ENCODE measurements around the gene ZNF385C.

The ZNF385C gene

DNA sequence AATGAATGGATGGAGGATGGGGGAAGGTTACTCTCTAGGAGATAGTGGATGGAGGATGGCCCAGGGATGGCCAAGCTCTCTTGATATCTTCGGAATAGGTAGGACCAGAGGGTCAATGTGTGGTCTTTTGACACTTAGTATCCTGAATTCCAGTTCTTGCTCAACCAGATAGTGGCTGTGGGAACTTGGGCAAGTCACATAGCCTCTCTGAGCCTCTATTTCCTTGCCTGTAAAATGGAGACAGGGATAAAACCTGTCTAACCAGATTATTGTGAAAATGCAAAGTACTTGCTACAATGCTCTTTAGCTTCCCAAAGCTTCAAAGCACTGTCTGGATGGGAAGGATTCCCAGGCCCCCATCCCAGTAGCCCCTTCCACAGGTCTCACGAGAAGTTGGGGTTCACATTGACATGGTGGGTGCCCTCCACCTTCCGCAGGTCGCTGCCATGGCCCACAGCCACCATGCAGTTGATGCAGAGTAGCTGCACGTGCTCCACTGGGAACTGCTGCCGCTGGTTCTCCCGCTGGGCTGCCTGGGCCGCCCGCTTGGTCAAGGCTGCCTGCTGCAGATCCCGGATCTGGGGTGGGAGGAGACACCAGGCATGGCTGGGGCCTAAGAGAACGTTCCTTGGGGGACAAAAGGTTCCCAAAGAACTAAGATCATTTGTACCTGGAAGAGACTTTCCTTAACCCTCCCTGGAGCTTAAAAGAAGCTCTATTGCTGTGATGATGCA, 5.1 kb upstream of the ZNF385C start:
- Mint-ChIP-seq H3K4me3 (no peak overlapping the region), H3K36me3 (peaks cover 14% of the 10 kb centered on the region), H3K27me3 (no peaks in the 10 kb centered on the region), H3K27ac (no peak overlapping the region), H3K4me1 (peaks cover 24% of the 10 kb centered on the region), H3K9me3 (no peaks in the 10 kb centered on the region)
- ATAC-seq: no peak

DNA sequence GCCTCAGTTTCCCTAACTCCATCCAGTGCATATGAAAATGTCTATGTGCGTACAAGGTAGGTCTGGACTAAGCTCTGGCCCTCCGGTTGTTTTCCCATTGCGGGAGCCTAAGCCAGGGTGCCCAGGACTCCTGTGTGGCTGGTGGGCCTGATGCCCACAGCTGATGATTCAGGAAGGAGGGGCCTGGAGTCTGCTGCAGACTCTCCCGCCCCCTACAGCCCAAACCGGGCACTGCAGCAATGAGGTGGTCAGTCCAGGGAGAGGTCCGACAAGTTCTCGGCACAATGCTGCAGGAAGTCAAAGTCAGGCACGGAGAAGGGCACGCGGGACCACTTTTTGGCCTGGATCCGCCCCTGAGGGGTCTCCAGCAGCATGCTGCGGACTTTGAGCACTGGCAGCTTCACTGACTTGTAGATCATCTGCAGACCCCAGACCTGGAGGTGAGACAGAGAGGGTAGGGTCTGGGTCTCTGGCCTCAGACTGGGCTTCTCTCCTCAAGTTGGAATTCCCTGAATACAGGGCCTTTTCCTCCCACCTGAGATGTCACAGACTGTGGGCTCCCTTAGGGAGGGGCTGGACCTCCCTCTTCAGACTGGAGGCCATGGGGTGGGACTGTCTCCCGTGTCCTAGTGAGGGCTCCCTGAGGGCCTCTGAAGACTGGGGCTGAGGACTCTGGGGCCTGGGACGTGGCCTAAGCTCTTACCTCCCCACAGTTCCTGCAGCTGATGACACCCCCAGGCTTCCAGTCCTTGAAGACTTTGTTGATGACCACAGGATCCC, 3.4 kb upstream of the ZNF385C start:
- Mint-ChIP-seq H3K4me1 (peaks cover 28% of the 10 kb centered on the region), H3K27ac (no peak overlapping the region), H3K36me3 (peaks cover 14% of the 10 kb centered on the region), H3K27me3 (peaks cover 9% of the 10 kb centered on the region), H3K4me3 (no peak overlapping the region), H3K9me3 (no peaks in the 10 kb centered on the region)
- ATAC-seq: peak; percentile 65

DNA sequence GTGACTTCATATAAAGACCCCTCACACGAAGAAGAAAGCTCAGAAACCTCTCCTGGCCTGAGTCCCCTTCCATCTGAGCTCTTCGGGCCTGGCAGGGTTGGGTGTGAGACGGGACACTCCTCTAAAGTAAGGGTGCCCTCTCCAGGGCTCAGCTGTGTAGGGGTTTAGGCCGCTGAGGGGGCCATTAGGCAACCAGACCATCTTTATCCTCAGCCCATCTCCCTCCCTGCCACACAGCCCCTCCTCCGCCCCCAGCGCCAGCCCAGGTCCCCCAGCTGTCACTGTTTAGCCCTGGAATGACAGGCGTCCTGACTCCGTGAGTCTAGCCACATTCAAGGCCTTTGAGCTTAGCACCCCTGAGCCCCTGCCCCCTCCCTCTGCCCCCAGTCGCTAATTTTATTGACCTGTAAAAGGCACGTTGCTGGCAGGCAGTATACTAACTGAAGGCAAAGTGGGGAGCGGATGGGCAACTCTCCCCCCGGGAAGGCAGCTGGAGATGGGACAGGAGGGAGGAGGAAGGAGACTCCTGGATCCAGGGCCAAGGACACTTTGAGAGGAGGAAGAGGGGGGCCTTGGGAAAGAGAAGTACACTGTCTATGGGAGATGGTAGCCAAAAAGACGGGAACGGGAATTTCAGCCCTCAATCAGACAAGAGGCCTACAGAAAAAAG, 592 bp upstream of the ZNF385C start:
- Mint-ChIP-seq H3K36me3 (no peaks in the 10 kb centered on the region), H3K4me3 (no peak overlapping the region)

DNA sequence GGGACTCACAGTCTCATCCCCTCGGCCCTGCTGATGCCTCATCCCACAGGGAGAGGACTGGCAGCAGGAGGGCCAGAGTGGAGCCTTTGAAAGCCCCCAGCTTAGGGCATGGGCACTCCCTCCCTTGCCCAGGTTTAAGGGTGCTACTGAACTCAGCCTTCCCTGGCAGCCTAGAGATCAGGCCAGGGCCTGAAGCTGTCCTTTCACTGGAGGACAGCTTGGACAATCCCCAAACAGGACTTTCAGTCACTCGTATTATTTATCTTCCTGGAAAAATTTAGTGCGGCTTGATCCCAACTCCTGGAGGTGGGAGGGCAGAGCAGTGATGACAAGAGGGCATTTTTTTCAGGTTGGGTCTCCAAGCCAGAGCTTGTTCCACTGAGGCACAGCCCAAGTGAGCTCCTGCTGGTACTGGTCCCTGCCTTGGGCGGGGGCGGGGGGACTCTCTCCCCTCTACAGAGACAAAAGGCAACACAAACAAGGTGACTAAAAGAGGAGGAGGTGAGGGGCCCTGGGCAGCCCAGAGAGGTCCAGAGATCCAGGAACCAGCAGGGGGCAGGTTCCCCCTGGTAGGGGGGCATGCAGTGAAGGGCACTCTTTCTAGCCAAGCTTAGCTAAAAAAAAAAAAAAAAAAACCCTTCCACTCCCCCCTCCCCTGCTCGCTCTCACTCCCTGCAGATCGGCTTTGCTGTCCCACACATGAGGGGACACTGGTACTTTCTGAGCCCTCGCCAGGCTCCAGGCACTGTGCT, 1.7 kb downstream of the ZNF385C start:
- Mint-ChIP-seq H3K4me3 (no peak overlapping the region), H3K36me3 (no peaks in the 10 kb centered on the region), H3K4me1 (peaks cover 17% of the 10 kb centered on the region), H3K27ac (no peak overlapping the region), H3K27me3 (peaks cover 21% of the 10 kb centered on the region), H3K9me3 (no peaks in the 10 kb centered on the region)
- ATAC-seq: no peak

More for the DNA sequence above, 592 bp upstream of the ZNF385C start:
- Mint-ChIP-seq H3K4me1 (peaks cover 21% of the 10 kb centered on the region), H3K27me3 (peaks cover 17% of the 10 kb centered on the region), H3K27ac (no peak overlapping the region), H3K9me3 (no peaks in the 10 kb centered on the region)
- ATAC-seq: no peak

DNA sequence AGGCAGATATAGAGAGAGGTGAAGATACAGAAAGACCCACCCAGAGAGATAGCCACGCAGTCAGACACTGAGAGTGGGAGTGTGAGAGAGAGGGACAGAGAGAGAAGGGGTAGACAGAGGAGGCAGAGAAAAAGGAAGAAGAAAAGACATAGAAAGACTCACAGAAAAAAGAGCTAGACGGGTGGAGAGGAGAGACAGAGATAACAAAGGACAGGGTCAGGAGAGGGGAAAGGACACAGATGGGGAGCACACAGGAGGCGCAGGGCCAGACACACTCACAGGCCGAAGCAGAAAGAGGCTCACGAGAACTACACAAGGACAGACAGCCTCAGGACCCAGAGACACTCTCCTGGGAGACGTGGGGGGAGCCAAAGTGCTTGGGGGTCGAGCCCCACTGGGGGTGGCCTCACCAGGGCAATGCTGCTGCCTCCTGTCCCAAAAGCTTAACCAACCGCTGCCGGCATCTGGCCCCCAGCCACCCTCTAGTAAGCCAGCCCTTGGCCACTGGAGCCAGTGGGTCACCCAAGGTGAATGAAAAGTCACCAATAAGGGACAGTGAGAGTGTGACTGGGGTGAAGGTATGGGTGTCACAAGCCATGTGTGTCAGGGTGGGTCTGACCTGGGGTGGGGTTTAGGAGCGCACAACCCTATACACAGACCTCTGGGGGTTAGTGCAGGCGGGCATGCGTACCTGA, 3.8 kb downstream of the ZNF385C start:
- H3K27ac Mint-ChIP-seq: no peak overlapping the region
- no peaks in the 10 kb centered on the region for H3K9me3 Mint-ChIP-seq
- peaks cover 13% of the 10 kb centered on the region for H3K4me1 Mint-ChIP-seq
- no peak overlapping the region for H3K4me3 Mint-ChIP-seq
- peaks cover 21% of the 10 kb centered on the region for H3K27me3 Mint-ChIP-seq
- no peak for ATAC-seq
- H3K36me3 Mint-ChIP-seq: no peaks in the 10 kb centered on the region

DNA sequence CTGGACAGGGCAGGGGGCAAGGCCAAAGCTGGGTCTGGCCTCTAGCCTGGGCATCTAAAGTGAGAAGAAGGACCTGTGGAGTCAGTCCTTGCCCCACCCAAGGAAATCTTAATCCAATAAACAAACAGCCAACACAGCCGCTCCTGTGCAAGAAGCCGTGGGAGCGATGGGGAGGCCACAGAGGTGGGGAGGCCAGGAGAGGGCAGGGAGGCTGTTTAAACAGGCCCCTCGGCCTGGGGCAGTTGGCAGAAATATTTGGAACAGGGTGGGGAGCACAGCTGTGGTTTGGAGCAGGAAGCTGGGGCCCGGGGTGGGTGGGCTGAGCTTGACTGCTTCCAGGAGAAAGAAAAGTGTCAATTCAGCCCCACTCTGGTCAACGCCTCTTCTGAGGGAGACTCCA, 5.3 kb downstream of the ZNF385C start:
- no peak overlapping the region for H3K4me3 Mint-ChIP-seq
- no peak overlapping the region for H3K27ac Mint-ChIP-seq
- H3K4me1 Mint-ChIP-seq: peaks cover 9% of the 10 kb centered on the region
- no peaks in the 10 kb centered on the region for H3K9me3 Mint-ChIP-seq
- H3K36me3 Mint-ChIP-seq: no peaks in the 10 kb centered on the region
- peaks cover 18% of the 10 kb centered on the region for H3K27me3 Mint-ChIP-seq
- ATAC-seq: no peak

DNA sequence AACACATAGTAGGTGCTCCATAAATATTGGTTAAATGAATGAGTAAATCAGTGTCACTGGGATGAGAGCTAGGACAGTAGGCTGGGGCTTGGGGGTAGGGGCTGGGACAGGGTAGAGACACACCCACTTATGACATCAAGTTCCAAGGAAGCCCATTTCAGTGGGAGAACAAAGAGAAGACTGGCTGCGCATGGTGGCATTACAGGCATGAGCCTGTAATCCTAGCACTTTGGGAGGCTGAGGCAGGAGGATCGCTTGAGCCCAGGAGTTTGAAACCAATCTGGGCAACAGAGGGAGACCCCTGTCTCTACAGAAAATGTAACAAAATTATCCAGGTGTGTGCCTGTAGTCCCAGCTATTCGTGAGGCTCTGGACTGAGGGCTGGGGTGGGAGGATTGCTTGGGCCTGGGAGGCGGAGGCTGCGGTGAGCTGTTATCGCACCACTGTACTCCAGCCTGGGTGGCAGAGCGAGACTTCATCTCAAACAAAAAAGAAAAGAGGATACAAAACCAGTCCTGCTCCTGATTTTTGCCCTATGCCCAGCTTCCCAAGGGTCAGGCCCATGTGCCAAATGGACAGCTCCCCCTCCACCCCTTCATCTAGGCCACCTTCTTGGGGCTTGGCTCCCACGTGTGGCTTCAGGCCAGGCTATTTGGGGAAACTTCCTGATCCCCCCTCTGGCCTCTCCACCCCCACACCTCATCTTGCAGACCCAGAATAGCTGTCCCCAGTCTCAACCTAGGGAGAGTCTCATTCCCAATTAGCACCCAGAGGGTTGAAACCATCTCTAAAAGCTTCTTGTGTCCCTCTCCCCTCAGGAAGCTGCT, 7.1 kb downstream of the ZNF385C start:
- no peaks in the 10 kb centered on the region for H3K36me3 Mint-ChIP-seq
- no peaks in the 10 kb centered on the region for H3K9me3 Mint-ChIP-seq
- H3K4me3 Mint-ChIP-seq: no peak overlapping the region
- H3K4me1 Mint-ChIP-seq: no peaks in the 10 kb centered on the region
- H3K27ac Mint-ChIP-seq: no peak overlapping the region
- ATAC-seq: no peak
- H3K27me3 Mint-ChIP-seq: peaks cover 12% of the 10 kb centered on the region

DNA sequence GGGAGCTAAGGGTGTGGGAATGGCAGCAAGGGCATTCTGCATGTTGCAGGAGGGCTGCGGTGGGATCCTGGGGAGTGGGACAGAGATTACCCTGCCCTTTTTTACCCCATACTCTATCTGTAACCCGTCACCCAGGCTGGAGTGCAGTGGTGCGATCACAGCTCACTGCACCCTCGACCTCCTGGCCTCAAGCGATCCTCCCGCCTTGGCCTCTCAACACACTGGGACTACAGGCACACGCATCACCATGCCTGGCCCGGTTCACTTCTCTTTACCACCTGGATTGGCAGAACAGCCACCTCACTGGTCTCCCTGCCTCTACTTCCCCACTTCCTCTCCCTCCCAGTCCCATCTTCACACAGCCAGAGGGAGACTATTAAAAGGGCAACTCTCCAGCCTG, 9.5 kb downstream of the ZNF385C start:
- H3K27me3 Mint-ChIP-seq: peaks cover 2% of the 10 kb centered on the region
- no peaks in the 10 kb centered on the region for H3K9me3 Mint-ChIP-seq
- H3K36me3 Mint-ChIP-seq: no peaks in the 10 kb centered on the region
- H3K4me3 Mint-ChIP-seq: no peak overlapping the region
- no peak overlapping the region for H3K27ac Mint-ChIP-seq
- no peak for ATAC-seq
- no peaks in the 10 kb centered on the region for H3K4me1 Mint-ChIP-seq

DNA sequence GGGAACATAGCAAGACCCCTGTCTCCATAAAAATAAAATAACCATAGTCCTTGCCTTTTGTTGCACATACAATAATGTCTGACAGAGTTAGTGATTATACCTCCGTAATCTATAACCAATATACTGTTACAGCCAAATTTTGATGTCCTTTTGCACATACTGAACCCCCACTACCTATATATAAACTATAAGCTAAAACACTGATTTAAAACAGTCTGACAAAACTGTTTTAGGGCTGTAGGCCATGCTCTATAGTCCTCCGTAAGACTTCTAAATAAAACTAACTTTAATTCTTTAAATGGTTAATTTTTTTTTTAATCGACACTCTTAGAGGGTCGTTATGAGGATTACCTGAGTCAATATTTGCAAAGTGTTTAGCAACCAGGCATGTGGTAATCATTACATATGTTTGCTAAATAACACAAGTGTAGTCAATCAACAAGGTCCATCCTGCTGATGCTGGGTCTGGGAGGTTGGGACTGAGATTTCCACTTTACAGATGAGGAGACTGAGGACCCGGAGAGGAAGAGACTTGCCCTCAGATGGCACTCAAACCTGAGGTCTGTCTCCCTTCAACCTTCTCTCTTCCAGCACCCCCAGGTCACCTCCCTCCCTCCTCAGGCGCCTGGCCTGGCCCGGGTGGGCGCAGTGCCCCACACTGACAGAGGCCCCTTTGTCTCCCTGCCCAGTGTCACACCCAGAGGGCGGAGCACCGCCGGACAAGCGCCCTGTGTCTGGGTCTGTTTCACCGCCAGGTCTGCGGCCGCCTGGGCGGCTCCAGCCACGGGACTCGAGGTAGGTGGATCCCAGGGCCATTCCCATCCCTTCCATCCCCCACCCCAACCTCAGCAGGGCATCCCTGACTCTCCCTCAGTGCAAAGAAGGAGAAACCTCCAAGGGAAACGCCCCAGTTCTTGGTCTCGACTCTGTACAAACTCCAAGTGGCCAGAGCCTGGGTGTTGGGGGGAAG, 10.3 kb downstream of the ZNF385C start:
- Mint-ChIP-seq H3K4me1 (no peaks in the 10 kb centered on the region), H3K27me3 (no peaks in the 10 kb centered on the region), H3K36me3 (no peaks in the 10 kb centered on the region), H3K27ac (no peak overlapping the region), H3K9me3 (no peaks in the 10 kb centered on the region), H3K4me3 (no peak overlapping the region)
- no peak for ATAC-seq

DNA sequence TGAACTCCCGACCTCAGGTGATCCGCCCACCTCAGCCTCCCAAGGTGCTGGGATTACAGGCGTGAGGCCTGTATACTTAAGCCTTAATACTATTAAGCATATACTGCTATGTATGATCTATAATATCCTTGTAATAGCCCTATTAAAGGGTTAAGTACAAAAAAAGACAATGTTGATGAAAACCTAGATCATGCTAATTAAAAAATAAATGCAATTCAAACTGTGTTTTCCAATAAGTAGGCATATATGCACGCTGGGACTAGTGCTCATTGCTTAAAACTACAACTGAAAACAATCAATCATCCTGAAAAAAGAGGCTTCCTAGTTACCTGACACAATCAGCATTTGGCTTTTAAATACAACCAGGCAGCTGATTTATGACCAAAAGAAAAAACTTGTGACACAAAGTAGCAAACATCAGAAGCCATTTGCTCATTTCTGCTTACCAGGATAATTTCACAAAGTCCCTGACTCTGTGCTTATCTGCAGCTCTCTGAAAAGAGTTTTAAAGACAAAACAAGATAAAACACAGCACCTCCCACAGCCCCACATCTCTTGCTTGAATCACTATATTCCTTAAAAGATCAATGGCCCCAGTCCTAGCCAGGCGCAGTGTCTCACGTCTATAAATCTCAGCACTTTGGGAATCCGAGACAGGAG, 11.1 kb downstream of the ZNF385C start:
- no peaks in the 10 kb centered on the region for H3K4me1 Mint-ChIP-seq
- ATAC-seq: no peak
- H3K36me3 Mint-ChIP-seq: no peaks in the 10 kb centered on the region
- H3K9me3 Mint-ChIP-seq: no peaks in the 10 kb centered on the region
- no peak overlapping the region for H3K4me3 Mint-ChIP-seq
- H3K27me3 Mint-ChIP-seq: no peaks in the 10 kb centered on the region
- H3K27ac Mint-ChIP-seq: no peak overlapping the region

DNA sequence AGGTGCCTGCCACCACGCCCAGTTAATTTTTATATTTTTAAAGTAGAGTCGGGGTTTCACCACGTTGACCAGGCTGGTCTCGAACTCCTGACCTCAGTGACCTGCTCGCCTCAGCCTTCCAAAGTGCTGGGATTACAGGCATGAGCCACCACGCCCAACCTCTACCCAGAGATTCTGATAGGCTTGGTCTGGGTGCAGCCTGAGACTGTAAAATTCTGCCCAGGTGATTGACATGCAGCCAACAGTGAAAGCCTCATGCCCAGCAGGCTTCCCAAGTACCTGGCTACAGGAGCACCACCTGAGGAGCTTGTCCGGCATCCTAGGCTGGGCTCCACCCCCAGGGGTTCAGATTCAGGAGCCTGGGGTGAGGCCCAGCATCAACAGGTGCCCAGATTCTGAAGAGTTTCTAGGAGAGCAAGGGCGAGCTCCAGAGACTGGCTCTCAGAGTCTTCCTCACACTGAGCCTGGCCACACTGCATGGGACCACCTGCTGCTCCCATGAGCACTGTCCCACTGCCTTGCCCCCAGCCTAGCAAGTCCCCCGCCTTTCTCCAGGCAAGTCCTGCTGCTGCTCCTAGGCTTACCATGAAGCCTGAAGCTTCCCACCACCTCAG, 16.6 kb downstream of the ZNF385C start:
- no peak for ATAC-seq
- H3K36me3 Mint-ChIP-seq: no peaks in the 10 kb centered on the region
- H3K27ac Mint-ChIP-seq: no peak overlapping the region
- H3K4me3 Mint-ChIP-seq: no peak overlapping the region
- H3K9me3 Mint-ChIP-seq: no peaks in the 10 kb centered on the region
- H3K27me3 Mint-ChIP-seq: no peaks in the 10 kb centered on the region
- no peaks in the 10 kb centered on the region for H3K4me1 Mint-ChIP-seq

DNA sequence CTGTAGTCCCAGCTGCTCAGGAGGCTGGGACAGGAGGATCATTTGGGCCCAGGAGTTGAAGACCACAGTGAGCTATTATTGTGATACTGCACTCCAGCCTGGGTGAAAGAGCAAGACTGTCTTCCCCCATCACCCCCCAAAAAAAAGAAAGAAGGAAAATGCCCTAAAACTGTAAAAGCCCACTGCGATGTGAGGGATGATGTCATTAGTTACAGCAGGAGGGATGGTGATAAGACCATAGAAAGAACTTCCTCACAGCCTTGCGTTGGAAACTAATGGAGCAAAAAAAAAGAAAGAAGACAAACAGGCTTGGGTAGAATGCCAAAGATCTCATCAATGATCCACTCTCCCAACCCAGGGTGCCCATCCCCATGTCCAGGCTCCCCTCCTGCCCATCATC, 18.7 kb downstream of the ZNF385C start:
- Mint-ChIP-seq H3K4me3 (no peak overlapping the region), H3K27me3 (no peaks in the 10 kb centered on the region), H3K36me3 (no peaks in the 10 kb centered on the region), H3K9me3 (no peaks in the 10 kb centered on the region), H3K27ac (no peak overlapping the region), H3K4me1 (no peaks in the 10 kb centered on the region)
- ATAC-seq: no peak

All from stimulated activated memory B cell treated with anti-CD40 and anti-IgM and Interleukin-4, amounts not matched to agents 10 μg/mL and 1 μg/mL and 100 μg/mL, for 72 hours (primary cell).